ENCODE results near the gene UNC50. TPM values are rescaled to one million over a fixed set of nuclear protein-coding genes. Genes with fewer than 3 reads are reported as not detected.
"Not testable (repeated sequence)": the region's sequence is repeated elsewhere in the genome, so short reads cannot be mapped to it uniquely, and the experiment has no call there.

The UNC50 gene
- polyA plus RNA-seq, 1 donor from 2014 or later, result 111 TPM

DNA sequence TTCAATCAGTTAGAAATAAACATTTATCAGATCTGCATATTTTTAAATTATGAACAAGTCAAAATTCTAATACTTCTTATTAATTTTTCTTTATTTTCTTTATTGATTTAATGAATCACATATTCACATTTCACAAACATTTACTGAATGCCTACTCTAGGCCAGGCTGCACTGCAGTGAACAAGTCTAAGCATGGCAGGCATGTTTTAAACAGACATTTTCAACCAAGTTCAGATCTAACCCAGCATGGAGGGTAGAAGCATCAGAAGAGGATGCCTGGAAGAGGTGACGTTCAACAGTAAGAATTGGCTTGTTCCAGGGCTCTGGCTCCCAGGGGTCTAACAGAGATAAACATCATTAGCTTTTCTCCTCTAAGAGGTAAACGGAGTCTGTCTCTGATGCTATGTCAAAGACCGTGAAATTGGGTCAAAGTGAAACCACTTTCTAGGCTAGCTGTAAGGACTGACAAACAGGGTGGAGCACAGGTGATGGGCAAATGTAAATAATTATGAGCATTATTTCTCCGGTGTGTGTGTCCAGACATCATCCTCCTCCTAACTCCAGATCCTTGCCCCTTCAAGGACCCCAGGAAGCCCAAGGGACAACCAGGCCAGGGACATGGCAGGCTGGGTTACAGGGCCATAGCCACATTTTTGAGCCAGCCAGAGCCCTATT is 50.6 kb downstream of the UNC50 start:
- H3K9ac ChIP-seq (ENCODE audit: low read length), result no peak overlapping the region
- H3F3A ChIP-seq (ENCODE audit: insufficient read depth, low read length, poor library complexity, severe bottlenecking), result no peaks in the 10 kb centered on the region
- no peaks in the 10 kb centered on the region for H3K27me3 ChIP-seq (ENCODE audit: insufficient read depth, low read depth, low read length)
- H3K79me2 ChIP-seq (replicated peaks; ENCODE audit: insufficient read depth, low read length), result no peaks in the 10 kb centered on the region
- TF ChIP-seq EZH2 (IDR thresholded peaks at IDR 0.05; ENCODE audit: borderline replicate concordance, insufficient read depth, low read length, poor library complexity, severe bottlenecking), result no peak
- TF ChIP-seq MXI1 (conservative IDR thresholded peaks at IDR 0.05; ENCODE audit: poor library complexity, severe bottlenecking), result no peak
- TF ChIP-seq, protein P1, sequence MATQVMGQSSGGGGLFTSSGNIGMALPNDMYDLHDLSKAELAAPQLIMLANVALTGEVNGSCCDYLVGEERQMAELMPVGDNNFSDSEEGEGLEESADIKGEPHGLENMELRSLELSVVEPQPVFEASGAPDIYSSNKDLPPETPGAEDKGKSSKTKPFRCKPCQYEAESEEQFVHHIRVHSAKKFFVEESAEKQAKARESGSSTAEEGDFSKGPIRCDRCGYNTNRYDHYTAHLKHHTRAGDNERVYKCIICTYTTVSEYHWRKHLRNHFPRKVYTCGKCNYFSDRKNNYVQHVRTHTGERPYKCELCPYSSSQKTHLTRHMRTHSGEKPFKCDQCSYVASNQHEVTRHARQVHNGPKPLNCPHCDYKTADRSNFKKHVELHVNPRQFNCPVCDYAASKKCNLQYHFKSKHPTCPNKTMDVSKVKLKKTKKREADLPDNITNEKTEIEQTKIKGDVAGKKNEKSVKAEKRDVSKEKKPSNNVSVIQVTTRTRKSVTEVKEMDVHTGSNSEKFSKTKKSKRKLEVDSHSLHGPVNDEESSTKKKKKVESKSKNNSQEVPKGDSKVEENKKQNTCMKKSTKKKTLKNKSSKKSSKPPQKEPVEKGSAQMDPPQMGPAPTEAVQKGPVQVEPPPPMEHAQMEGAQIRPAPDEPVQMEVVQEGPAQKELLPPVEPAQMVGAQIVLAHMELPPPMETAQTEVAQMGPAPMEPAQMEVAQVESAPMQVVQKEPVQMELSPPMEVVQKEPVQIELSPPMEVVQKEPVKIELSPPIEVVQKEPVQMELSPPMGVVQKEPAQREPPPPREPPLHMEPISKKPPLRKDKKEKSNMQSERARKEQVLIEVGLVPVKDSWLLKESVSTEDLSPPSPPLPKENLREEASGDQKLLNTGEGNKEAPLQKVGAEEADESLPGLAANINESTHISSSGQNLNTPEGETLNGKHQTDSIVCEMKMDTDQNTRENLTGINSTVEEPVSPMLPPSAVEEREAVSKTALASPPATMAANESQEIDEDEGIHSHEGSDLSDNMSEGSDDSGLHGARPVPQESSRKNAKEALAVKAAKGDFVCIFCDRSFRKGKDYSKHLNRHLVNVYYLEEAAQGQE (IDR thresholded peaks at IDR 0.05; ENCODE audit: borderline replicate concordance), result no peak
- TF ChIP-seq, protein P2, sequence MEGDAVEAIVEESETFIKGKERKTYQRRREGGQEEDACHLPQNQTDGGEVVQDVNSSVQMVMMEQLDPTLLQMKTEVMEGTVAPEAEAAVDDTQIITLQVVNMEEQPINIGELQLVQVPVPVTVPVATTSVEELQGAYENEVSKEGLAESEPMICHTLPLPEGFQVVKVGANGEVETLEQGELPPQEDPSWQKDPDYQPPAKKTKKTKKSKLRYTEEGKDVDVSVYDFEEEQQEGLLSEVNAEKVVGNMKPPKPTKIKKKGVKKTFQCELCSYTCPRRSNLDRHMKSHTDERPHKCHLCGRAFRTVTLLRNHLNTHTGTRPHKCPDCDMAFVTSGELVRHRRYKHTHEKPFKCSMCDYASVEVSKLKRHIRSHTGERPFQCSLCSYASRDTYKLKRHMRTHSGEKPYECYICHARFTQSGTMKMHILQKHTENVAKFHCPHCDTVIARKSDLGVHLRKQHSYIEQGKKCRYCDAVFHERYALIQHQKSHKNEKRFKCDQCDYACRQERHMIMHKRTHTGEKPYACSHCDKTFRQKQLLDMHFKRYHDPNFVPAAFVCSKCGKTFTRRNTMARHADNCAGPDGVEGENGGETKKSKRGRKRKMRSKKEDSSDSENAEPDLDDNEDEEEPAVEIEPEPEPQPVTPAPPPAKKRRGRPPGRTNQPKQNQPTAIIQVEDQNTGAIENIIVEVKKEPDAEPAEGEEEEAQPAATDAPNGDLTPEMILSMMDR (IDR thresholded peaks at IDR 0.05; ENCODE audit: poor library complexity, severe bottlenecking), result no peak
- no peak for TF ChIP-seq TAF1 (IDR thresholded peaks at IDR 0.05; ENCODE audit: low read depth)
- no peak for TF ChIP-seq EP300 (conservative IDR thresholded peaks at IDR 0.05; ENCODE audit: poor library complexity, severe bottlenecking)
- H3K9me2 ChIP-seq (ENCODE audit: insufficient read depth, low read length), result no peaks in the 10 kb centered on the region
- H3K4me3 ChIP-seq (ENCODE audit: low read length), result no peak overlapping the region
- no peaks in the 10 kb centered on the region for H3K9me3 ChIP-seq (ENCODE audit: low read length)
- H3K4me2 ChIP-seq (ENCODE audit: low read length), result no peak overlapping the region
- no peak overlapping the region for H2AFZ ChIP-seq (ENCODE audit: low read depth, low read length)
- H4K20me1 ChIP-seq (ENCODE audit: insufficient read depth), result no peaks in the 10 kb centered on the region
- H3K27ac ChIP-seq (ENCODE audit: low read length), result no peak overlapping the region
- no peaks in the 10 kb centered on the region for H3K36me3 ChIP-seq (ENCODE audit: insufficient read depth, low read length)

DNA sequence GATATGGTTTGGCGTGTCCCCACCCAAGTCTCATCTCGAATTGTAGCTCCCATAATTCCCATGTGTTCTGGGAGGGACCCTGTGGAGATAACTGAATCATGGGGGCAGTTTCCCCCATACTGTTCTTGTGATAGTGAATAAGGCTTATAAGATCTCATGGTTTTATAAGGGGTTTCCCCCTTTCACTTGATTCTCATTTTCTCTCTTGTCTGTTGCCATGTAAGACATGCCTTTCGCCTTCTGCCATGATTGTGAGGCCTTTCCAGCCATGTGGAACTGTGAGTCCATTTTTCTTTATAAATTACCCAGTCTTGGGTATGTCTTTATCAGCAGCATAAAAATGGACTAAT is 51.1 kb downstream of the UNC50 start:
- not testable (repeated sequence) for H4K20me1 ChIP-seq (ENCODE audit: insufficient read depth); H3K9me2 ChIP-seq (ENCODE audit: insufficient read depth, low read length); H3K9ac ChIP-seq (ENCODE audit: low read length); H3K9me3 ChIP-seq (ENCODE audit: low read length); H2AFZ ChIP-seq (ENCODE audit: low read depth, low read length); H3K27ac ChIP-seq (ENCODE audit: low read length); H3F3A ChIP-seq (ENCODE audit: insufficient read depth, low read length, poor library complexity, severe bottlenecking); H3K36me3 ChIP-seq (ENCODE audit: insufficient read depth, low read length); H3K79me2 ChIP-seq (replicated peaks; ENCODE audit: insufficient read depth, low read length); H3K4me3 ChIP-seq (ENCODE audit: low read length); H3K27me3 ChIP-seq (ENCODE audit: insufficient read depth, low read depth, low read length); H3K4me2 ChIP-seq (ENCODE audit: low read length)

DNA sequence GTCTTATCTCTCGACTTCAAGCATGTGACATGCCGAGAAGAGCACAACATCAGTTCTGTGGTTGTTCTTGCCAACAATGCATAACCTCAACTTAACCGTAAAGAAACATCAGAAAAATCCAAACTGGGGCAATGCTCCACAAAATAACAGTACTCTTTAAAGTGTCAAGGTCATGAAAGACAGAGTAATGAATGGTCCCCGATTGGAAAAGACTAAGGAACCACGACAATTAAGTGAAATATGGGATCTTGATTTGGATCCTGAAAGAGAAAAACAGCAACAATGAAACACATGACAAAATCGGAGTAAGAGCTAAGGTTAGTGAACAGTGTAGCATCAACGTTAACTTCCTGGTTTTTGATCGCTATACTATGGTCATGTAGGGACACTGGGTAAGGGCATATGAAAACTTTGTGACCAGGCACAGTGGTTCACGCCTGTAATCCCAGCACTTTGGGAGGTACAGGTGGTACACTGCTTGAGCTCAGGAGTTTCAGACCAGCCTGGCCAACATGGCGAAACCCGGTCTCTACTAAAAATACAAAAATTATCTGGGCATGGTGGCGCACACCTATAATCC is 55.2 kb downstream of the UNC50 start:
- no peaks in the 10 kb centered on the region for H3K27me3 ChIP-seq (ENCODE audit: insufficient read depth, low read depth, low read length)
- no peak for TF ChIP-seq TAF1 (IDR thresholded peaks at IDR 0.05; ENCODE audit: low read depth)
- no peak for TF ChIP-seq MXI1 (conservative IDR thresholded peaks at IDR 0.05; ENCODE audit: poor library complexity, severe bottlenecking)
- TF ChIP-seq EP300 (conservative IDR thresholded peaks at IDR 0.05; ENCODE audit: poor library complexity, severe bottlenecking), result no peak
- no peak for TF ChIP-seq SMC3 (conservative IDR thresholded peaks at IDR 0.05; ENCODE audit: poor library complexity)
- TF ChIP-seq, protein P2 (IDR thresholded peaks at IDR 0.05; ENCODE audit: poor library complexity, severe bottlenecking), result no peak
- no peak for TF ChIP-seq POLR2AphosphoS5 (IDR thresholded peaks at IDR 0.05)
- TF ChIP-seq, protein P1 (IDR thresholded peaks at IDR 0.05; ENCODE audit: borderline replicate concordance), result no peak
- TF ChIP-seq EZH2 (IDR thresholded peaks at IDR 0.05; ENCODE audit: borderline replicate concordance, insufficient read depth, low read length, poor library complexity, severe bottlenecking), result no peak
- no peak for TF ChIP-seq RAD21 (conservative IDR thresholded peaks at IDR 0.05)
- H2AFZ ChIP-seq (ENCODE audit: low read depth, low read length), result no peak overlapping the region
- no peaks in the 10 kb centered on the region for H3K79me2 ChIP-seq (replicated peaks; ENCODE audit: insufficient read depth, low read length)
- H3K4me3 ChIP-seq (ENCODE audit: low read length), result no peak overlapping the region
- H3F3A ChIP-seq (ENCODE audit: insufficient read depth, low read length, poor library complexity, severe bottlenecking), result no peaks in the 10 kb centered on the region
- no peak overlapping the region for H3K4me2 ChIP-seq (ENCODE audit: low read length)
- no peak overlapping the region for H3K27ac ChIP-seq (ENCODE audit: low read length)
- H4K20me1 ChIP-seq (ENCODE audit: insufficient read depth), result no peaks in the 10 kb centered on the region
- no peaks in the 10 kb centered on the region for H3K36me3 ChIP-seq (ENCODE audit: insufficient read depth, low read length)
- H3K9me3 ChIP-seq (ENCODE audit: low read length), result no peaks in the 10 kb centered on the region
- no peak overlapping the region for H3K9ac ChIP-seq (ENCODE audit: low read length)
- H3K9me2 ChIP-seq (ENCODE audit: insufficient read depth, low read length), result no peaks in the 10 kb centered on the region

All from neural cell (in vitro differentiated cells).